PC-9 (cell line): ENCODE results near the gene GUK1. TPM values are rescaled to one million over a fixed set of nuclear protein-coding genes. Genes with fewer than 3 reads are reported as not detected.

Source experiments
- BruUV-seq: library from RNA; stranded (reverse); fragments of 400-500 nt; replicated peaks from 2 replicates; lab custom pipeline; 2021; lab: Mats Ljungman, UMichigan
- CTCF ChIA-PET: fragments of 300-600 bp; sonication (Branson Sonifier 250); formaldehyde crosslinking; loops from one replicate; lab custom pipeline; 2022; ENCODE audit warnings: antibody characterized with exemption; lab: Charles Lee
- POLR2A ChIA-PET: fragments of 300-600 bp; sonication (Branson Sonifier 250); formaldehyde crosslinking; loops from one replicate; lab custom pipeline; 2022; ENCODE audit warnings: antibody characterized with exemption; ENCODE audit not compliant: unreplicated experiment; lab: Charles Lee
- DNase-seq, 2 experiments: peaks; one replicate each; pipeline versions ENCODE4 v3.0.0 to v3.0.0-alpha.2; 2015 to 2022; ENCODE audit warnings: mixed read lengths in 1 of 2
- H2AFZ ChIP-seq: fragments of 200-600 bp; sonication (generic); 2 replicates; pipeline ENCODE4 v1.8.1; 2017; ENCODE audit warnings: antibody characterized with exemption
- H3F3A ChIP-seq: fragments of 200-600 bp; sonication (generic); 2 replicates; pipeline ENCODE4 v1.8.1; 2017; ENCODE audit warnings: antibody characterized with exemption, mild to moderate bottlenecking, low read depth; ENCODE audit not compliant: insufficient read depth
- H3K27ac ChIP-seq: fragments of 200-600 bp; sonication (generic); 2 replicates; pipeline ENCODE4 v1.6.1; 2016; ENCODE audit warnings: mixed run types
- H3K27me3 ChIP-seq: fragments of 200-600 bp; sonication (generic); 2 replicates; pipeline ENCODE4 v1.6.1; 2016; ENCODE audit warnings: low read depth, mixed run types; ENCODE audit not compliant: insufficient read depth
- H3K36me3 ChIP-seq: fragments of 200-600 bp; sonication (generic); 2 replicates; pipeline ENCODE4 v1.6.1; 2016; ENCODE audit warnings: low read depth, mixed run types
- H3K4me1 ChIP-seq: fragments of 200-600 bp; sonication (generic); replicated peaks from 2 replicates; pipeline ENCODE4 v1.6.1; 2016; ENCODE audit warnings: mixed run types; ENCODE audit not compliant: insufficient read depth
- H3K4me2 ChIP-seq: fragments of 200-600 bp; sonication (generic); 2 replicates; pipeline ENCODE4 v1.6.1; 2017; ENCODE audit warnings: mixed run types
- H3K4me3 ChIP-seq: fragments of 200-600 bp; sonication (generic); 2 replicates; pipeline ENCODE4 v1.6.1; 2016; ENCODE audit warnings: mixed run types
- H3K79me2 ChIP-seq: fragments of 200-600 bp; sonication (generic); 2 replicates; pipeline ENCODE4 v1.6.1; 2017; ENCODE audit warnings: low read depth, mixed run types
- H3K9me2 ChIP-seq: fragments of 200-600 bp; sonication (generic); 2 replicates; pipeline ENCODE4 v1.8.1; 2017; ENCODE audit warnings: mild to moderate bottlenecking; ENCODE audit not compliant: insufficient read depth
- H3K9me3 ChIP-seq: fragments of 200-600 bp; sonication (generic); 2 replicates; pipeline ENCODE4 v1.8.1; 2016; ENCODE audit warnings: low read depth; ENCODE audit not compliant: insufficient read depth
- H4K20me1 ChIP-seq: fragments of 200-600 bp; sonication (generic); 2 replicates; pipeline ENCODE4 v1.8.1; 2017; ENCODE audit not compliant: insufficient read depth
- EZH2 ChIP-seq: fragments of 200-600 bp; sonication (generic); IDR thresholded peaks from 2 replicates; pipeline ENCODE4 v1.8.0; 2017; ENCODE audit warnings: antibody characterized with exemption, low read depth
- intact Hi-C: fragments of 100-400 bp; cut with micrococcal nuclease; formaldehyde crosslinking; loops from one replicate; pipeline ENCODE4 v1.10.0; 2022; ENCODE audit not compliant: unreplicated experiment
- total RNA-seq: library from RNA; stranded (reverse); gene quantifications from 2 replicates; pipeline ENCODE4 v1.2.3, GENCODE V29; 2021
- TF ChIP-seq, protein P1 (sequence below): fragments of 200-600 bp; sonication (generic); conservative IDR thresholded peaks from 2 replicates; pipeline ENCODE4 v1.6.1; 2017; ENCODE audit warnings: mixed run types, antibody characterized with exemption, mild to moderate bottlenecking, moderate library complexity

The GUK1 gene
- total RNA-seq, 1 experiment from 2014 or later = 239 TPM

DNA sequence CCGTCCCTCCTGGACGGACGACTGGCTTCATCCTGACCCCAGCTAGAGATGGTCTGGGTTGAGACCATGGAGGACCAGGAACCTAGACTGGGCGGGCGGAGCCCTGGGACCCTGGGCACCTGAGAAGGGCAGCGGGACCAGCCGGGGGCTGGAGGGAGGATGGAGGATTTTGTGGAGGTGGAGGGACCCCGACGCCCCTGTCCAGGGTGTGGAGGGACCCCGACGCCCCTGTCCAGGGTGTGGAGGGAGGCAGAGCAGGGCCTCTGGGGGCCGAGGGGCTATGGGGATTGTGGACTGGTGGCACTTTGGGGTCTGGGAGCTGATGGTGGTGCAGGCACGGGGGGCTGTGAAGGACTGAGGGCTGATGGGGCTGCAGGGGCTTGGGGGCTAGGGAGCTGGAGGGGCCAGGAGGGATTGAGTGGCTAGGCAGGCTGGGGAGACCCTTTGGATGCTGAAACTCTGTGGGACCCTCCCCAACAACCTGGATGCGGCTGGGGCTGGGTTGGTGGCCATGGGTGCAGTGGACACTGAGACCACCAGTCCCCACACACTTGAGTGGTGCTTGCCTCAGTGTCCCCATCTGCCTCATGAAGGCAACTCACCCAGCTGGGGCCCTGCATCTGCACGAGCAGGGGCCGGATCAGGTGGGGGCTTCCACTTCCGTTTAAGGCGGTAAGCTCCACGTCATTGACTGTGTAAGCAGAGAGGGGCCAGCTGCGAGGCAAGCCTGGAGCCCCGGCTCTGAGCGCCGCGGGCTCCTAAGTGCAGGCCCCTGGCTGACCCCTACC is 17.1 kb downstream of the GUK1 start:
- H3K9me2 ChIP-seq = no peaks in the 10 kb centered on the region
- no peaks in the 10 kb centered on the region for H3K9me3 ChIP-seq
- no peak for TF ChIP-seq EZH2
- TF ChIP-seq, protein P1, sequence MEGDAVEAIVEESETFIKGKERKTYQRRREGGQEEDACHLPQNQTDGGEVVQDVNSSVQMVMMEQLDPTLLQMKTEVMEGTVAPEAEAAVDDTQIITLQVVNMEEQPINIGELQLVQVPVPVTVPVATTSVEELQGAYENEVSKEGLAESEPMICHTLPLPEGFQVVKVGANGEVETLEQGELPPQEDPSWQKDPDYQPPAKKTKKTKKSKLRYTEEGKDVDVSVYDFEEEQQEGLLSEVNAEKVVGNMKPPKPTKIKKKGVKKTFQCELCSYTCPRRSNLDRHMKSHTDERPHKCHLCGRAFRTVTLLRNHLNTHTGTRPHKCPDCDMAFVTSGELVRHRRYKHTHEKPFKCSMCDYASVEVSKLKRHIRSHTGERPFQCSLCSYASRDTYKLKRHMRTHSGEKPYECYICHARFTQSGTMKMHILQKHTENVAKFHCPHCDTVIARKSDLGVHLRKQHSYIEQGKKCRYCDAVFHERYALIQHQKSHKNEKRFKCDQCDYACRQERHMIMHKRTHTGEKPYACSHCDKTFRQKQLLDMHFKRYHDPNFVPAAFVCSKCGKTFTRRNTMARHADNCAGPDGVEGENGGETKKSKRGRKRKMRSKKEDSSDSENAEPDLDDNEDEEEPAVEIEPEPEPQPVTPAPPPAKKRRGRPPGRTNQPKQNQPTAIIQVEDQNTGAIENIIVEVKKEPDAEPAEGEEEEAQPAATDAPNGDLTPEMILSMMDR = no peak
- H3K27me3 ChIP-seq = no peaks in the 10 kb centered on the region
- no peak overlapping the region for H2AFZ ChIP-seq
- H3F3A ChIP-seq = no peaks in the 10 kb centered on the region; the same call in 1 of the 2 replicates
- H3K79me2 ChIP-seq = no peaks in the 10 kb centered on the region
- CTCF ChIA-PET = interaction anchor here (1.0 kb wide), 1 partner anchor 158 kb away, joined by 4 read pairs; no protein-coding TSS in a partner anchor
- BruUV-seq = no TSS peak
- H3K36me3 ChIP-seq = no peaks in the 10 kb centered on the region
- H4K20me1 ChIP-seq = no peaks in the 10 kb centered on the region
- POLR2A ChIA-PET = interaction anchor here (0.5 kb wide), 1 partner anchor 8 kb away, joined by 3 read pairs; the partner anchor contains the start of gene IBA57
- no peak for DNase-seq
- intact Hi-C loops = no loop called here
- H3K27ac ChIP-seq = no peak overlapping the region
- H3K4me3 ChIP-seq = no peak overlapping the region
- H3K4me1 ChIP-seq = no peaks in the 10 kb centered on the region
- H3K4me2 ChIP-seq = no peak overlapping the region

GRCh38 chr1:228157729-228158126 is 17.6 kb downstream of the GUK1 start:
- H3K9me2 ChIP-seq = no peaks in the 10 kb centered on the region
- no peaks in the 10 kb centered on the region for H3K27me3 ChIP-seq
- no peaks in the 10 kb centered on the region for H3K36me3 ChIP-seq
- TF ChIP-seq, protein P1 = no peak
- TF ChIP-seq EZH2 = no peak
- H4K20me1 ChIP-seq = no peaks in the 10 kb centered on the region
- ChIA-PET CTCF (interaction anchor here (1.0 kb wide), 1 partner anchor 158 kb away, joined by 4 read pairs; no protein-coding TSS in a partner anchor), POLR2A (interaction anchor here (0.5 kb wide), 1 partner anchor 8 kb away, joined by 3 read pairs; the partner anchor contains the start of gene IBA57)
- no peak overlapping the region for H3K4me2 ChIP-seq
- H2AFZ ChIP-seq = no peak overlapping the region
- no peak for DNase-seq
- BruUV-seq = no TSS peak
- H3K9me3 ChIP-seq = no peaks in the 10 kb centered on the region
- intact Hi-C loops = no loop called here
- no peaks in the 10 kb centered on the region for H3K4me1 ChIP-seq
- no peak overlapping the region for H3K27ac ChIP-seq
- no peak overlapping the region for H3K4me3 ChIP-seq
- H3K79me2 ChIP-seq = no peaks in the 10 kb centered on the region
- no peaks in the 10 kb centered on the region; the same call in 1 of the 2 replicates for H3F3A ChIP-seq

- H3K9me3 ChIP-seq = no peaks in the 10 kb centered on the region
- no TSS peak for BruUV-seq
- TF ChIP-seq, protein P1 = no peak
- TF ChIP-seq EZH2 = no peak
- no peaks in the 10 kb centered on the region for H3K27me3 ChIP-seq
- no peaks in the 10 kb centered on the region for H3K36me3 ChIP-seq
- H4K20me1 ChIP-seq = no peaks in the 10 kb centered on the region
- POLR2A ChIA-PET = interaction anchor here (0.5 kb wide), 1 partner anchor 7 kb away, joined by 3 read pairs; the partner anchor contains the start of gene IBA57
- no peak overlapping the region for H2AFZ ChIP-seq
- no peaks in the 10 kb centered on the region; the same call in 1 of the 2 replicates for H3F3A ChIP-seq
- intact Hi-C loops = no loop called here
- no peak overlapping the region for H3K27ac ChIP-seq
- no peaks in the 10 kb centered on the region for H3K4me1 ChIP-seq
- H3K9me2 ChIP-seq = no peaks in the 10 kb centered on the region
- DNase-seq = no peak
- H3K4me3 ChIP-seq = no peak overlapping the region
- H3K4me2 ChIP-seq = no peak overlapping the region
- CTCF ChIA-PET = interaction anchor here (1.0 kb wide), 1 partner anchor 159 kb away, joined by 4 read pairs; no protein-coding TSS in a partner anchor
- H3K79me2 ChIP-seq = no peaks in the 10 kb centered on the region
These were observed 18.3 kb downstream of the GUK1 start for GRCh38 chr1:228158151-228159007.
